ENCODE results near the gene CAMK2G. TPM values are rescaled to one million over a fixed set of nuclear protein-coding genes. Genes with fewer than 3 reads are reported as not detected.
A peak's percentile ranks its signal among the peaks of the same experiment; 100 is the strongest.

The CAMK2G gene
- total RNA-seq, 2 donors from 2014 or later: 78.8 to 149 TPM

- DNase-seq (ENCODE audit: low spot score): no peak
- peak within 1 kb of the TSS; percentile 75 for H3K4me3 ChIP-seq
Measured at GRCh38 chr10:73910764-73911552, 36.6 kb upstream of the CAMK2G start, which contains the start of gene PLAU. Gene PLAU (plus strand): TSS chr10:73911132. CDS start chr10:73911556, 424 bp downstream.

GRCh38 chr10:73910401-73910763 is 36.0 kb upstream of the CAMK2G start:
- no peaks in the 10 kb centered on the region for H3K27me3 ChIP-seq (replicated peaks; ENCODE audit: insufficient read depth)
- H3K36me3 ChIP-seq: peaks cover 3% of the 10 kb centered on the region
- peaks cover 10 to 64% of the 10 kb centered on the region in 2 donors for H3K4me1 ChIP-seq (ENCODE audit: control insufficient read depth in 1 of 2, low read depth in 2 of 2)
- DNase-seq (ENCODE audit: low spot score): no peak
- no peak for TF ChIP-seq CTCF (IDR thresholded peaks at IDR 0.05)
- no peak for ATAC-seq (ENCODE audit: insufficient number of reproducible peaks, low FRiP score, low read depth)
- no peaks in the 10 kb centered on the region for H3K9me3 ChIP-seq
- H3K27ac ChIP-seq: no peak overlapping the region
- H3K4me3 ChIP-seq: peak overlapping the region; percentile 75

More at GRCh38 chr10:73910764-73911552, 36.6 kb upstream of the CAMK2G start, which contains the start of gene PLAU:
- peaks cover 3% of the 10 kb centered on the region for H3K36me3 ChIP-seq
- H3K4me1 ChIP-seq (ENCODE audit: control insufficient read depth in 1 of 2, low read depth in 2 of 2): peaks cover 10 to 63% of the 10 kb centered on the region in 2 donors
- ATAC-seq (ENCODE audit: insufficient number of reproducible peaks, low FRiP score, low read depth): no peak
- H3K27me3 ChIP-seq (replicated peaks; ENCODE audit: insufficient read depth): no peaks in the 10 kb centered on the region
- H3K27ac ChIP-seq: peak within 1 kb of the TSS in 1 of 2 donors; percentile 40
- no peaks in the 10 kb centered on the region for H3K9me3 ChIP-seq
- TF ChIP-seq CTCF (IDR thresholded peaks at IDR 0.05): no peak

- H3K4me3 ChIP-seq: no peak overlapping the region
Measured at GRCh38 chr10:73909540-73910115, 35.3 kb upstream of the CAMK2G start.

GRCh38 chr10:73908853-73909539 is 34.6 kb upstream of the CAMK2G start:
- ATAC-seq (ENCODE audit: insufficient number of reproducible peaks, low FRiP score, low read depth) (no peak), DNase-seq (ENCODE audit: low spot score) (peak; percentile 33)
- no peak for TF ChIP-seq CTCF (IDR thresholded peaks at IDR 0.05)
- peak overlapping the region in 1 of 2 donors; percentile 26 for H3K27ac ChIP-seq
- peaks cover under 1% of the 10 kb centered on the region for H3K36me3 ChIP-seq
- H3K4me3 ChIP-seq: no peak overlapping the region
- H3K27me3 ChIP-seq (replicated peaks; ENCODE audit: insufficient read depth): no peaks in the 10 kb centered on the region
- peaks cover 10 to 64% of the 10 kb centered on the region in 2 donors for H3K4me1 ChIP-seq (ENCODE audit: control insufficient read depth in 1 of 2, low read depth in 2 of 2)
- H3K9me3 ChIP-seq: no peaks in the 10 kb centered on the region

More at GRCh38 chr10:73909540-73910115, 35.3 kb upstream of the CAMK2G start:
- Histone ChIP-seq H3K27me3 (replicated peaks; ENCODE audit: insufficient read depth) (no peaks in the 10 kb centered on the region), H3K27ac (peak overlapping the region in 1 of 2 donors; percentile 26), H3K36me3 (peaks cover 3% of the 10 kb centered on the region), H3K4me1 (ENCODE audit: control insufficient read depth in 1 of 2, low read depth in 2 of 2) (peaks cover 10 to 64% of the 10 kb centered on the region in 2 donors), H3K9me3 (no peaks in the 10 kb centered on the region)
- ATAC-seq (ENCODE audit: insufficient number of reproducible peaks, low FRiP score, low read depth) (no peak), DNase-seq (ENCODE audit: low spot score) (no peak)
- no peak for TF ChIP-seq CTCF (IDR thresholded peaks at IDR 0.05)
